Stimulated activated CD8-positive, alpha-beta memory T cell treated with anti-CD3 and anti-CD28 coated beads, Interleukin-7, amount 100 ng/mL, for 1 hour (primary cell): ENCODE measurements around the gene DUSP12.
"Not testable (repeated sequence)": the region's sequence is repeated elsewhere in the genome, so short reads cannot be mapped to it uniquely, and the experiment has no call there.

ENCODE experiments used
- DNase-seq, 2 donors: peaks; one replicate each; pipeline ENCODE4 v3.0.0-alpha.2; 2020; ENCODE audit warnings: low read depth in 2 of 2

The DUSP12 gene

DNA sequence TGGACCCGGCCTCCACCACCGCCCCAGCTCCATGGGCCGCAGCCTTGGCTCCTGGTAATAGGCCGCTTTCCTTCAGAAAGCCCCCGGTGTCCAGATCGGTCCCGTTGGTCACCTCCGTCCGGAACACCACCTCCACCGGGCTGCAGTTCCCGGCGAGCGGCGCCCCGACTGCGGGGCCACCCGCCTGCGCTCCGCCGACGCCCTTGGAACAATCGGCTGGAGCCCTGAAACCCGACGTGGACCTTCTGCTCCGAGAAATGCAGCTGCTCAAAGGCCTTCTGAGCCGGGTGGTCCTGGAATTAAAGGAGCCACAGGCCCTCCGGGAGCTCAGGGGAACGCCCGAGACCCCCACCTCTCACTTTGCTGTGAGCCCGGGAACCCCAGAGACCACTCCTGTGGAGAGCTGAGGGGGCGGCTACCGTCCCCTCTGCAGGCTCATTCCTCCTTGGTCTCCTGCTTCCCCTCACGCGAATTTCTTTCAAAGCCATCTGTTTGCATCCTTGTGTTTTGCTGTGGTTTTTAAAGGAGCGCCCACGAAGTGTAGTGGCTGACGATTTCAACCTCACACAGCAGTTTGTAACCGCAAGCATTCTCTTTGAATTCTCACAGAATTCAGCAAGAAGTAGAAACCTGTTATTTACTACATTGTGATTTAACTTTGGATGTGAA, 22.2 kb upstream of the DUSP12 start:
- no peak for DNase-seq

DNA sequence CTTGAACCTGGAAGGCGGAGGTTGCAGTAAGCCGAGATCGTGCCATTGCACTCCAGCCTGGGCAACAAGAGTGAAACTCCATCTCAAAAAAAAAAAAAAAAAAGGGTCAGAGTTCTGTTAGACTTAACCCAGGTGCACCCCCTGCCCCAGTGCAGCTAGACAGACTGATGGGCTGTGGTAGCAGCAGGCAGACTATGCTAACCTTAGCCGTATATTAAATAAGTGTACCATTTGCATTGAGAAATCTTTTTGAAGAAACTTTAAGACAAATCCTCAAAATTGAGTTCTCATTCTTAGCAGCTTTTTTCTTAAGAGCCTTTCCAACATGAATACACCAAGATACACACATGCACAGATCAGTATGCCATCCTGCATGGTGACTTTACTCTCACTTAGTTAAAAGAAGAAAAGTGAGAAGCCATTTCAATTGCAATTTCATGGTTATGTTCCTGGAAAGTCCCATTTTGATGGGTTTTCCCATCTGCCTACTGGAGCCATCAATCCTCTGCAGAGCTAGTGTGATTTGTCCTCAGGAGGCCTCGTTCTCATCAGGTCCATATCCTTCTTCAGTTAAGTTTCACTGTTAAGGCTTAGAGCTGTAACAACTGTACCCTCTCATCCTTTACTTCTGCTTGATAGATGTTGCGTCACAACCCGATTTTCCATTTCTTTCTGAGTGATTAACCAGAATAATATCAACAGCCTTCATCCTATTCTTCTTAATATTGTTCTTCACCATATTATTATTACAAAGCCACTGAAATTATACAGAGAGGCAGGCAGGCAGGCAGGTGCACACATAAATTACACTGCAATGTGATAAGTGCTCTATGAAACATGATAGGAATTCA, 21.0 kb upstream of the DUSP12 start:
- no peak for DNase-seq

GRCh38 chr1:161730050-161730564, 19.5 kb upstream of the DUSP12 start:
- no peak for DNase-seq

DNA sequence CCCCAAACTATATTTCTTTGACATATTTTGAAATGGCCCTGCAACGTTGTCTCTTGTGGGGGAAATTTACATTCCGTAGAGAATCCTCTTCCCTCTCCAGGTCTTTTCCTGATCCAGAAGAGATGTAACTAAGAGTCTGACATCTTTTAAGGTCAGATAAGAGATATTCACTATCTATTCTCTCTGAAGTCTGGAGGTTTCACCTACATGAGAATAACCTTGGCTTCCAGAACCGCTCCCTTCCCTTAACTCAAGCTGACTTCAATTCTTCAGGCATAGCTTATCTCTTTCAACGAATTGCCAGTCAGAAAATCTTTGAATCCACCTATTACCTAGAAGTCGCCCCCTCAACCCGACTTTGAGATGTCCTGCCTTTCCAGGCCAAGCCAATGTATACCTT, 18.3 kb upstream of the DUSP12 start:
- no peak for DNase-seq

- no peak for DNase-seq
These were observed 17.4 kb upstream of the DUSP12 start for GRCh38 chr1:161731981-161732718.

DNA sequence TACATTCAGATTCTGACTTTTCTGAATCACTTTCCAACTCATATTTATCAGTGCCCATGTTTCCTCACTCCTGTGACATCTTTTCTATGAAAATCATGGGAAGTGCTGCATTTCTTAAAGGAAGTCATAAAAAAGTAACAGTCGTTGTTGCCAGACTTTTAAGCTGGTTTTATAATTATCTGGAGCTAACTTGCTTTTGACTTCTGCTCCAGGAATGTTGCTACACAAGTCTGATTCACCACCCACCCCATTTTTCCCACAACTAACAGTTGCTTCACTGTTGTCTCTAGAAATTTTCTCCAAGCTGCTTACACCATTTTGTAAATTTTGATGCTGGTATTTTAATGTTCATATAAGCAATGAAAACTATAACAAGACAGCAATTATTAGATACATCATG, 16.1 kb upstream of the DUSP12 start:
- no peak for DNase-seq

DNA sequence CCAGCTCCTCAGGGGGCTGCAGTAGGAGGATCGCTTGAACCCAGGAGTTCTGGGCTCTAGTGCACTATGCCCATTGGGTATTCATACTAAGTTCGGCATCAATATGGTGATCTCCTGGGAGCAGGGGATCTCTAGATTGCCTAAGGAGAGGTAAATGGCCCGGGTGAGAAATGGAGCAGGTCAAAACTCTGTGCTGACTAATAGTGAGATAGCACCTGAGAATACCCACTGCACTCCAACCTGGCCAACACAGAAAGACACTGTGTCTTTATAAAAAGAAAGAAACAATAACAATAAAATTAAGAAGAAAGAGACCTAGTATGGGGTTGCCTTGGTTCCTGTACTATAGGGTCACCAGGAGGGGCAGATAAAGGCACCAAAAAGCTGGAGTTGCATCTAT, 13.7 kb upstream of the DUSP12 start:
- no peak for DNase-seq

DNA sequence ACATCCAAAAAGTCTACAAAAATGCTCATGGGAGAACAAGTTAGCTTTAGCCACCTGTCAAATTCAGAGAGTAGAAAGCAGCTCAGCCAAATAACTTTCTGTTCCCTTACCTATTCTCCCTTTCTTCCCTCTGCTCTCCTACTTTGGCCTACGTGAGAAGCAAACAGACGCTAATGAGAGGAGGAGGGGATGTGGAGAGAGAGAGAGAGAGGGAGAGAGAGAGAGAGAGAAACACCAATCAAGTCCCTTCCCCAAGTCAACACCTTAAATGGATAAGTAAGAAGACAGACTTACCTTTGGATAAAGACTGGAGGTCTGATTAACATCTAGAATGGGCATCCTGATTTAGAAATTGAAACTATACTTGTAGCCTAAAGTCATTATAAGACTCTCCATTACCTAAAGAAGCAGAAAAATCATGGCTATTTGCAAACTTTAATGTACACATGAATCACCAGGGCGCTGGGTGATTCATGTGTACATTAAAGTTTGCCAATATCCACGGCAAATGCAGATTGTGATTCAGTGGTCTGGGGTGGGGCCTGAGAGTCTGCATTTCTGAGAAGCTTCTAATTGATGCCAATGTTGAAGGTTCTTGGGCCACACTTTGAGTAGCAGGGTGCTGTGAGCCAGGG, 13.1 kb upstream of the DUSP12 start:
- DNase-seq = no peak

DNA sequence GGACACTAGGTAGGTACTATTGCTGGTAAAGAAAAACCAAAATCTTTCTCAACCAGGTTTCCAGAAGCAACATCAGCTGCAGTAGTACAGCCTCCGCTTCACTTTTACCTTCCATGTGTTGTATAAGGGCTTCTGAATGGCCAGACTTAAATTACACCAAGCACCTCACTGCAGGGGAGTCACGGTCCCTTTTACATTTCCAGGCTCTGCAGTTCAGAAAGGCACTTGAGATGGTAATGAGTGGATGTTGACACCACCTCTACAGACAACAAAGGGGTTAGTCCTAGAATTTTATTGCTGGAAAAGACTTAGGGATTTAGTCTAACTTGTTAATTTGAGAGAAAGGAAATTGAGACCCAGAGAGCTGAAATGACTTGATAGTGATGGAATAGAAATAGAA, 12.0 kb upstream of the DUSP12 start:
- DNase-seq = no peak

DNA sequence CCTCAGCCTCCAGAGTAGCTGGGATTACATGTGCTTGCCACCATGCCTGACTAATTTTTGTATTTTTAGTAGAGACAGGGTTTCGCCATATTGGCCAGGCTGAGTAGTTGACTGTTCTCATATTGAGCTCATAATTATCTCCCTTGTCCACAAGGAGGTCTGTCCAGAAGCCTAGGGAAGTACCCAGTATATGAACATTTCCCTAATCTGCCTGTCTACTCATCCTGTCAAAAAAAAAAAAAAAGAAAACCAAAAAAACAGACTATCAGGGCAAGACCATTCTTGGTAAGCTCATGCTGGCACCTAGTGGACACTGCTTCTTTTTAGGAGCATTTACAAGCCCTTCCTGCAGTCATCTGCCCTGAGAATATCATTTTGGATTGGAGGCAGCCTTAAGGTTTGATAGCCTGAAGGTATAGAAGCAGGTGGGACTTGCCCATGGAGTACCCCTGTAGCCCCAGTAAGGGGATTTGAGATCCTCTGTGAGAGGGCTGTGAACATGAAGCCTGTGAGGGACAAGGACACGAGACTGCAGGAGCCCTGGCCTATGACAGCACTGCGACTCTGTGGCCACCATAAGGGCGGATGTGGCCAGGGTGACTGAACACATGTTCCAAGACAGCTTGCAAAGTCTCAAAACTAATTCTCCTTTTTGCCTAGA, 10.8 kb upstream of the DUSP12 start:
- DNase-seq = peak; percentile 39 to 54

GRCh38 chr1:161739865-161740566, 9.6 kb upstream of the DUSP12 start:
- no peak for DNase-seq

DNA sequence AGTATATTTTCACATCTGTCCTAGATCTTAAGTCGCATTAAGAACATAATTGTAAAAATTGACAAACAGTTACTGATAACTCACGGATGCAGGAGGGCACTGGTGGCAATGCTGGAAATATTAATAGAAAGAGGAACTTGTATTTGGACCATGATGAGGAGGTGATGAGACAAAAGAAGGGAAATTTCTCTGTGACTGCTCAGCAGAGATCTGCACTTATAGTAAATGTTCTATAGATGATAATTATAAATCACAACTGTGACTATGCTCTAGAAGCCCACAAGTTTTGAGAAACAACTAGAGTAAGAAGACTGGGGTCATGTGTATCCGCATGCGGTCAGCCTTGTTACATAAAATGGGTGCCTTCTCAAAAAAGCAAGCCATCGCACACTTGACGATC, 8.7 kb upstream of the DUSP12 start:
- no peak for DNase-seq

DNA sequence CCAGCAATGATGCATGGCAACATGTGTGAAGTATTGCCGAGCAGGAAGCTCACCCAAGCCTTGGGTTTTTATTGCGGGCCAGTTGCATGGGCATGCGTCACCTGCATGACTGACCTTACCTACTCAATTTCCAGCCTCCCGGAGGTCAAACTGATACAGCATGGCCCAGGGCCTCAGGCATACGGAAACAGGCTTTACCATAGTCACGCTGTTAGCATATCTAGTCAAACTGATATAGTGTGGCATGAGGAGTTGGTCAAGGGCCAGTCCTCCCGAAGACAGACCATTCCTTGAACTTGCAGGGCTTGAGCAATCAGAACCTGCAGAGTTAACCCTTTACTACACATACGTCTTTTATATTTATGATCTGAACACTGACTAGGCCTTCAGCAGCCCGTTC, 6.4 kb upstream of the DUSP12 start:
- no peak for DNase-seq

DNA sequence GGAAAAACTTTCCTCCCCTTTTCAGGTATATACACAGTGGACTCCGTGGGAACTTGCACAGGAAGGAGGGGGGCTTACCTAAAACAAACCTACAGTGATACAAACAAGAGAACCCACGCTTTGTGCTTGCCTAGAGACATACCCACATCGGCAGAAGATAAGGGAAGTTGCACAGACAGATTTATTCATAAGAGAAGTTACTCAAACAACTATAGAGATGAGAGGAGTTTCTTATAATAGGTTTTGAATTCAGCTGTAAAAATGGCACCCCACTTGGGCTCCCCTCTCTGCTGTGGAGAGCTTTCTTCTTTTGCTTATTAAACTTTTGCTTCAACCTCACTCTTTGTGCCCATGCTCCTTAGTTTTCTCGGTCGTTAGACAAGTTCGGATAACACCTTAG, 1.8 kb upstream of the DUSP12 start:
- no peak for DNase-seq

DNA sequence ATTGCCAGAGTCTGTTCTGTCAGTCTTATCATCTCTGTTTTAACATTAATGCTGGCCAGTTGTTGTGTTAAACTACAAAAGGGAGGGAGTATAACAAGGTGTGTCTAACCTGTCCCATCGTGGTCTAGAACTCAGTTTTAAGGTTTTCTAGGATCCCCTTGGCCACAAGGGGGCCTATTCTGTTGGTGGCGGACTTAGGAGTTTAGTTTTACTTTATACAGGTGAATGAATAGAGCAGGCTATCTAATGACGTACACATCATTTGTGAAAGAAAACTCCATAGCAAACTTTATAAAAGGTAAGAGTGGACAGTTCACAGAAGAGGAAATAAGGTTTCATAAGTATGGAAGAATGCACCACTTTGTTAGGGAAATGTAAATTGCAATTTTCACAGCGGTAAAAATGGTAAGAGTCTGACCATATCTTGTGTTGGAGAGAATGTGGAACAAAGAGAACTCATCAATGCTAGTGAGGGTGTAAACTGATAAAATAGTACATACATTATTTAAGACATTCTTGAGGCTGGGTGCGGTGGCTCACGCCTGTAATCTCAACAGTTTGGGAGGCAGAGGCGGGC, 14.0 kb downstream of the DUSP12 start:
- no peak for DNase-seq

DNA sequence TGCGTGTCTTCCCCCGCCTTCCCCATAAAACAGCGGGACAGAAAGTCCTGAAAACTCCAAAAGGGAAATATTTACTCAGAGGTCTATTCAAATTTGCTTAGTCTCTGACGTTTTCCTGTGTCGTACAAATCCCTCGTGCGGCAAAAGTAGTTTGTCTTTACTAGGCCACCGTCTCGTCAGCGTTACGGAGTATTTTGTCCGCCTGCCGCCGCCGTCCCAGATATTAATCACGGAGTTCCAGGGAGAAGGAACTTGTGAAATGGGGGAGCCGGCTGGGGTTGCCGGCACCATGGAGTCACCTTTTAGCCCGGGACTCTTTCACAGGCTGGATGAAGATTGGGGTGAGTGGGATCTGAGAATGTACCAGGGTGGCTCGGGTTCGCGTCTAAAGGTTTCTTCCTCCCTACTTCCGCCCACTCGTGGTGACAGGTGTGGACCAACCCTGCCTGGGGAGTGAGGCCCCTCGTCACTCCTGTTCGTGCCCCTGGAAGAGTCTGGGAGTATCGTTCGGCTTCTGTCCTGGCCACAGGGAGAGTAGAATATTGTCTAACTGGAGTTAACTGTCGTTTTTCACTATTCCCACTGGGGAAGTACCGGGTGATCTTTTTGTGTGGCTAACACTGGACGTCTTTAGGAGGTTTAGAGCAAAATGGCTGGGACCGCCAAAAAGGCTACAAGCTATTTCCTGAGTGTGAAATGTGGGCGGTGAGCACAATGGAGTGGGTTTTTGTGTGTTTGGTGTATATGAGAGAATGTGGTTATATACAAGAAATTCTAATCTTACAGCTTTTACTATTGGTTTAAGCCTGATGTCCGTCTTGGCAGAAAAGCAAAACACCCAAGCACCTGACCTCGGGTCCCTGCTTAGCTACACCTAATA, 16.8 kb downstream of the DUSP12 start, which contains the start of gene ATF6:
Gene ATF6 (plus strand): TSS at position 219 of the 880 bp plus-strand sequence. CDS start 41 bp downstream, at position 260.
- peak; percentile 57 to 60 for DNase-seq

- no peak for DNase-seq
These were observed 18.9 kb downstream of the DUSP12 start for GRCh38 chr1:161768461-161768860.

DNA sequence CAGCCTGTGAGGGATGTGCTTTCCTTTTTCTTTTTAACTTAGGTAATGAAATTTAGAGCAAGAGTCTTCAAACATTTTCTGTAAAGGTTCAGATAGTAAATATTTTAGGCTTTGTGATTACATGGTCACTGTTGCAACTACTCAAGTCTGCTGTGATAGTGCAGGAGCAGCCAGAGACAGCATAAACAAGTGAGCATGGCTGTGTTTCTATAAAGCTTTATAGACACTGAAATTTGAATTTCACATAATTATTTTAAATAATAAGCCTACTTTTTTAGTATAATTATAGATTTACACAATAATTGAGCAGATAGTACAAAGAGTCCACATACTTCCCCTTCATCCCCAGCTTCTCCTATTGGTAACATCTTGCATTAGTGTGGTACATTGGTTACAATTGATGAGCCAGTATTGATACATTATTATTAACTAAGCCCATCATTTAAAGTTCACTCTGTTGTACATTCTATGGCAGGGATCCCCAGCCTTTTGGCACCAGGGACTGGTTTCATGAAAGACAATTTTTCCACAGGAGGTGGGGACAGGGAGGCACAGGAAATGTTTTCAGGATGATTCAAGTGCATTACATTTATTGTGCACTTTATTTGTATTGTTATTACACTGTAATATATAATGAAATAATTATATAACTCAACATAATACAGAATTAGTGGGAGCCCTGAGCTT, 19.5 kb downstream of the DUSP12 start:
- no peak for DNase-seq

GRCh38 chr1:161769673-161770045, 20.1 kb downstream of the DUSP12 start:
- not testable (repeated sequence) for DNase-seq
